HepG2 (cell line): Measurements from ENCODE around the gene MCAT. TPM values are rescaled to one million over a fixed set of nuclear protein-coding genes. Genes with fewer than 3 reads are reported as not detected.

Experiments used
- ATAC-seq: fragments of 200-7000 bp; cut with Tn5 transposase; 3 replicates; pipeline ENCODE4 v1.9.1; 2020; ENCODE audit warnings: mild to moderate bottlenecking, moderate library complexity
- BruUV-seq: library from RNA; stranded (reverse); fragments of 400-500 nt; replicated peaks from 2 replicates; lab custom pipeline; 2021; lab: Mats Ljungman, UMichigan
- CTCF ChIA-PET: fragments of 300-600 bp; formaldehyde crosslinking; extraction: SDS; loops from one replicate; lab custom pipeline; 2021; ENCODE audit warnings: low total read pairs, inconsistent platforms, low intra/inter-chr PET ratio; lab: Yijun Ruan, JAX
- POLR2A ChIA-PET: fragments of 350-600 bp; sonication (Branson Sonifier 250); formaldehyde crosslinking; loops from one replicate; lab custom pipeline; 2020; ENCODE audit warnings: antibody characterized with exemption, inconsistent platforms; lab: Yijun Ruan, JAX
- DNase-seq: peaks from one replicate; pipeline ENCODE4 v3.0.0-alpha.2; 2015; ENCODE audit warnings: low spot score
- FAIRE-seq: peaks from 3 replicates; lab custom pipeline; 2011; peaks lifted over from hg19 to GRCh38; lab: Jason Lieb, UNC
- H2AFZ ChIP-seq: one replicate; pipeline ENCODE4 v1.6.1; 2011; ENCODE audit warnings: low read length, inconsistent platforms
- H3K27ac ChIP-seq: fragments of 300-600 bp; 3 replicates; pipeline ENCODE4 v1.8.0; 2011; ENCODE audit warnings: mixed run types, mild to moderate bottlenecking, mixed read lengths, low read length, inconsistent platforms; ENCODE audit not compliant: insufficient read depth; ENCODE audit errors: extremely low read length
- H3K27me3 ChIP-seq, 2 experiments: fragments of 200-600 bp in 1 of 2; 2 replicates in 1 of 2; 3 replicates in 1 of 2; pipeline versions ENCODE4 v1.6.0 to v1.8.0; 2011; ENCODE audit warnings: low read length in 2 of 2, mild to moderate bottlenecking in 2 of 2, moderate library complexity in 2 of 2, inconsistent platforms in 1 of 2; ENCODE audit not compliant: insufficient read depth in 2 of 2, control insufficient read depth in 1 of 2
- H3K36me3 ChIP-seq, 2 experiments: fragments of 200-600 bp in 1 of 2; replicated peaks in 1 of 2; 2 replicates in 1 of 2; 3 replicates in 1 of 2; pipeline versions ENCODE4 v1.5.1 to v1.8.0; 2011; ENCODE audit warnings: low read length in 2 of 2, inconsistent platforms in 1 of 2; ENCODE audit not compliant: insufficient read depth in 2 of 2, control insufficient read depth in 1 of 2
- H3K4me1 ChIP-seq: 2 replicates; pipeline ENCODE4 v1.5.1; 2012; ENCODE audit warnings: low read length, inconsistent platforms; ENCODE audit not compliant: insufficient read depth
- H3K4me2 ChIP-seq: 2 replicates; pipeline ENCODE4 v1.6.0; 2011; ENCODE audit warnings: low read depth, low read length, inconsistent platforms
- H3K4me3 ChIP-seq, 3 experiments: fragments of 200-600 bp in 1 of 3; sonication (generic), shearing (Covaris generic) in 1 of 3; replicated peaks in 1 of 3; 2 replicates each; pipeline ENCODE4 v1.5.1; 2011 to 2016; ENCODE audit warnings: low read length in 3 of 3, inconsistent platforms in 2 of 3, low read depth in 2 of 3, mild to moderate bottlenecking in 2 of 3, control low read depth in 1 of 3, mixed read lengths in 1 of 3; ENCODE audit not compliant: insufficient read depth in 1 of 3
- H3K79me2 ChIP-seq: one replicate; pipeline ENCODE4 v1.6.1; 2011; ENCODE audit warnings: low read length, inconsistent platforms; ENCODE audit not compliant: insufficient read depth
- H3K9ac ChIP-seq: 2 replicates; pipeline ENCODE4 v1.6.0; 2011; ENCODE audit warnings: mild to moderate bottlenecking, low read depth, low read length, inconsistent platforms; ENCODE audit not compliant: insufficient read depth
- H3K9me3 ChIP-seq: 2 replicates; pipeline ENCODE4 v1.5.1; 2012; ENCODE audit warnings: mild to moderate bottlenecking, low read length
- H4K20me1 ChIP-seq: 2 replicates; pipeline ENCODE4 v1.6.0; 2011; ENCODE audit warnings: inconsistent platforms, mild to moderate bottlenecking, low read length, moderate library complexity; ENCODE audit not compliant: insufficient read depth
- BRD4 ChIP-seq: sonication (generic); formaldehyde crosslinking; IDR thresholded peaks from 2 replicates; pipeline ENCODE4 v1.4.0; 2020; ENCODE audit warnings: missing genetic modification reagents
- ISL2 ChIP-seq: sonication (generic); formaldehyde crosslinking; IDR thresholded peaks from 2 replicates; pipeline ENCODE4 v1.5.0; 2020; ENCODE audit warnings: missing genetic modification reagents
- JARID2 ChIP-seq: sonication (generic); formaldehyde crosslinking; IDR thresholded peaks from 2 replicates; pipeline ENCODE4 v1.8.1; 2023; ENCODE audit warnings: missing genetic modification reagents, inconsistent platforms; ENCODE audit not compliant: insufficient replicate concordance
- JUNB ChIP-seq: sonication (generic); formaldehyde crosslinking; IDR thresholded peaks from 2 replicates; pipeline ENCODE4 v1.8.0; 2022; ENCODE audit warnings: missing genetic modification reagents, mild to moderate bottlenecking, borderline replicate concordance
- SRF ChIP-seq: IDR thresholded peaks from 2 replicates; pipeline ENCODE4 v1.6.1; 2011; ENCODE audit warnings: mild to moderate bottlenecking, low read depth, low read length, moderate library complexity
- SRSF4 ChIP-seq: fragments of 200-400 bp; formaldehyde crosslinking; IDR thresholded peaks from one replicate; pipeline ENCODE4 v1.6.1; 2018; ENCODE audit warnings: mild to moderate bottlenecking, low read depth, low read length, moderate library complexity; ENCODE audit not compliant: poor library complexity, severe bottlenecking
- TBP ChIP-seq: sonication (generic); formaldehyde crosslinking; IDR thresholded peaks from 2 replicates; pipeline ENCODE4 v1.5.0; 2020; ENCODE audit warnings: missing genetic modification reagents
- ZNF768 ChIP-seq: sonication (generic); formaldehyde crosslinking; IDR thresholded peaks from 2 replicates; pipeline ENCODE4 v1.4.0; 2020; ENCODE audit warnings: missing genetic modification reagents
- WGBS: methylation state at CpG from one replicate; pipeline ENCODE4 v1.1.6; 2017; ENCODE audit warnings: low lambda C conversion rate; 5-methylcytosine and 5-hydroxymethylcytosine counted together
- in situ Hi-C: cut with HindIII; loops from 2 replicates; pipeline ENCODE4 v1.10.0; 2017; ENCODE audit warnings: low pct_unique_long_range_greater_than_20kb; ENCODE audit not compliant: extremely low pct_ligation_motif_present
- intact Hi-C: fragments of 100-400 bp; cut with micrococcal nuclease; formaldehyde crosslinking; loops from one replicate; pipeline ENCODE4 v1.10.0; 2022; ENCODE audit not compliant: unreplicated experiment
- polyA plus RNA-seq, 8 experiments: library from polyadenylated mRNA; depleted of rRNA in 3 of 8; stranded (reverse) in 7 of 8; unstranded in 1 of 8; fragments of >200 nt; fragmentation: Illumina TruSeq in 4 of 8; extraction: Trizol in 4 of 8; gene quantifications; 2 replicates each; pipeline versions ENCODE4 v1.2.1 to v1.2.3, GENCODE V29; 2011 to 2016; ENCODE audit warnings: low read depth in 4 of 8, missing spikeins in 1 of 8, mixed read lengths in 1 of 8; ENCODE audit not compliant: insufficient read depth in 1 of 8
- total RNA-seq, 5 experiments: library from RNA; depleted of rRNA; stranded (reverse); fragments of >200 nt; fragmentation: Illumina TruSeq; extraction: Trizol; gene quantifications; 2 replicates each; pipeline ENCODE4 v1.2.3, GENCODE V29; 2016; ENCODE audit warnings: low read depth in 1 of 5
- TF ChIP-seq, protein P1 (sequence below): sonication (generic); formaldehyde crosslinking; IDR thresholded peaks from 2 replicates; pipeline ENCODE4 v1.4.0; 2020; ENCODE audit warnings: missing genetic modification reagents
- TF ChIP-seq, protein P2 (sequence below): sonication (generic); formaldehyde crosslinking; IDR thresholded peaks from 2 replicates; pipeline ENCODE4 v1.5.1; 2020; ENCODE audit warnings: missing genetic modification reagents, mild to moderate bottlenecking, borderline replicate concordance
- TF ChIP-seq, protein P3 (sequence below): sonication (generic); formaldehyde crosslinking; IDR thresholded peaks from 2 replicates; pipeline ENCODE4 v1.4.0; 2020; ENCODE audit warnings: missing genetic modification reagents

Gene MCAT
- total and polyA plus RNA-seq, 2 of the 13 experiments (the other 11 are each of a cell fraction or from before 2014, with no cell fraction given): 9.3 to 16.7 TPM

DNA sequence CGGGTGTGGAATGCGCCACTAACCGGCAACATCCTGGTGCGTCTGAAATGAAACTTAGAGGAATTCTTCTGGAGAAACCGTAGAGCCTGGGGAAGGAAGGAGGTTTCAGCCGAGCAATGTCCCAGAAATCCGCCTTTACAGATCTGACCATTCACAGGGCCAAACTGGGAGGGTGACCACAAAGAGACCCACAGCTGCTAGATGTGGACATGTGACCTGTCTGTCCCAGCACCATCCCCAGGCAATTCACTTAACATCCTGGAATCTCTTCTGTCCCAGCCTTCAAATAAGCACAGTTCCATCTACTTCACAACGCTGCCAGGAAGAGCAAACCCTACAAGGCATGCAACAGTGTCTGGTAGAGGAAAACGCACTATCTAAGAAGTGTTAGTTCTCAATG lies 9.8 kb downstream of the MCAT start:
- DNase-seq (no peak), FAIRE-seq (no peak), ATAC-seq (no peak)
- no peaks in the 10 kb centered on the region for H3K4me1 ChIP-seq
- 0 out of 2 replicates have a peak, but pooled peaks cover 2% of the 10 kb centered on the region for H4K20me1 ChIP-seq
- CTCF ChIA-PET: no interaction called here
- H3K27ac ChIP-seq: no peak overlapping the region
- BruUV-seq: no TSS peak
- intact Hi-C loops: no loop called here
- H3K4me3 ChIP-seq: no peak overlapping the region
- no peak overlapping the region for H3K9ac ChIP-seq
- H2AFZ ChIP-seq: no peak overlapping the region
- TF ChIP-seq TBP (CRISPR knock-in tag) (no peak), JARID2 (CRISPR knock-in tag) (no peak), ZNF768 (CRISPR knock-in tag) (no peak), ISL2 (CRISPR knock-in tag) (no peak), JUNB (CRISPR knock-in tag) (no peak), BRD4 (CRISPR knock-in tag) (no peak), SRSF4 (no peak), SRF (no peak)
- TF ChIP-seq, protein P1, sequence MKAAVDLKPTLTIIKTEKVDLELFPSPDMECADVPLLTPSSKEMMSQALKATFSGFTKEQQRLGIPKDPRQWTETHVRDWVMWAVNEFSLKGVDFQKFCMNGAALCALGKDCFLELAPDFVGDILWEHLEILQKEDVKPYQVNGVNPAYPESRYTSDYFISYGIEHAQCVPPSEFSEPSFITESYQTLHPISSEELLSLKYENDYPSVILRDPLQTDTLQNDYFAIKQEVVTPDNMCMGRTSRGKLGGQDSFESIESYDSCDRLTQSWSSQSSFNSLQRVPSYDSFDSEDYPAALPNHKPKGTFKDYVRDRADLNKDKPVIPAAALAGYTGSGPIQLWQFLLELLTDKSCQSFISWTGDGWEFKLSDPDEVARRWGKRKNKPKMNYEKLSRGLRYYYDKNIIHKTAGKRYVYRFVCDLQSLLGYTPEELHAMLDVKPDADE (CRISPR knock-in tag): no peak
- TF ChIP-seq, protein P2, sequence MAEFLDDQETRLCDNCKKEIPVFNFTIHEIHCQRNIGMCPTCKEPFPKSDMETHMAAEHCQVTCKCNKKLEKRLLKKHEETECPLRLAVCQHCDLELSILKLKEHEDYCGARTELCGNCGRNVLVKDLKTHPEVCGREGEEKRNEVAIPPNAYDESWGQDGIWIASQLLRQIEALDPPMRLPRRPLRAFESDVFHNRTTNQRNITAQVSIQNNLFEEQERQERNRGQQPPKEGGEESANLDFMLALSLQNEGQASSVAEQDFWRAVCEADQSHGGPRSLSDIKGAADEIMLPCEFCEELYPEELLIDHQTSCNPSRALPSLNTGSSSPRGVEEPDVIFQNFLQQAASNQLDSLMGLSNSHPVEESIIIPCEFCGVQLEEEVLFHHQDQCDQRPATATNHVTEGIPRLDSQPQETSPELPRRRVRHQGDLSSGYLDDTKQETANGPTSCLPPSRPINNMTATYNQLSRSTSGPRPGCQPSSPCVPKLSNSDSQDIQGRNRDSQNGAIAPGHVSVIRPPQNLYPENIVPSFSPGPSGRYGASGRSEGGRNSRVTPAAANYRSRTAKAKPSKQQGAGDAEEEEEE (CRISPR knock-in tag): no peak
- TF ChIP-seq, protein P3, sequence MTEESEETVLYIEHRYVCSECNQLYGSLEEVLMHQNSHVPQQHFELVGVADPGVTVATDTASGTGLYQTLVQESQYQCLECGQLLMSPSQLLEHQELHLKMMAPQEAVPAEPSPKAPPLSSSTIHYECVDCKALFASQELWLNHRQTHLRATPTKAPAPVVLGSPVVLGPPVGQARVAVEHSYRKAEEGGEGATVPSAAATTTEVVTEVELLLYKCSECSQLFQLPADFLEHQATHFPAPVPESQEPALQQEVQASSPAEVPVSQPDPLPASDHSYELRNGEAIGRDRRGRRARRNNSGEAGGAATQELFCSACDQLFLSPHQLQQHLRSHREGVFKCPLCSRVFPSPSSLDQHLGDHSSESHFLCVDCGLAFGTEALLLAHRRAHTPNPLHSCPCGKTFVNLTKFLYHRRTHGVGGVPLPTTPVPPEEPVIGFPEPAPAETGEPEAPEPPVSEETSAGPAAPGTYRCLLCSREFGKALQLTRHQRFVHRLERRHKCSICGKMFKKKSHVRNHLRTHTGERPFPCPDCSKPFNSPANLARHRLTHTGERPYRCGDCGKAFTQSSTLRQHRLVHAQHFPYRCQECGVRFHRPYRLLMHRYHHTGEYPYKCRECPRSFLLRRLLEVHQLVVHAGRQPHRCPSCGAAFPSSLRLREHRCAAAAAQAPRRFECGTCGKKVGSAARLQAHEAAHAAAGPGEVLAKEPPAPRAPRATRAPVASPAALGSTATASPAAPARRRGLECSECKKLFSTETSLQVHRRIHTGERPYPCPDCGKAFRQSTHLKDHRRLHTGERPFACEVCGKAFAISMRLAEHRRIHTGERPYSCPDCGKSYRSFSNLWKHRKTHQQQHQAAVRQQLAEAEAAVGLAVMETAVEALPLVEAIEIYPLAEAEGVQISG (CRISPR knock-in tag): no peak
- peaks cover 19 to 56% of the 10 kb centered on the region in 2 experiments for H3K36me3 ChIP-seq
- no peak overlapping the region for H3K4me2 ChIP-seq
- in situ Hi-C loops: no loop called here
- no peaks in the 10 kb centered on the region for H3K79me2 ChIP-seq
- no peaks in the 10 kb centered on the region for H3K9me3 ChIP-seq
- no peaks in the 10 kb centered on the region for H3K27me3 ChIP-seq
- POLR2A ChIA-PET: no interaction called here
- 87% methylated on average over 9 of the region's 9 CpGs for WGBS
